B cell (primary cell): ENCODE data around the gene DCBLD1. TPM values are rescaled to one million over a fixed set of nuclear protein-coding genes. Genes with fewer than 3 reads are reported as not detected.

ENCODE experiments used
- ATAC-seq: fragments of 200-7000 bp; cut with Tn5 transposase; one replicate; pipeline ENCODE4 v1.10.0; 2021; ENCODE audit warnings: low read depth, mild to moderate bottlenecking, moderate number of reproducible peaks, moderate library complexity
- CTCF ChIA-PET: fragments of 350-600 bp; sonication (Branson Sonifier 250); formaldehyde crosslinking; loops from one replicate; lab custom pipeline; 2021; ENCODE audit warnings: antibody characterized with exemption, inconsistent platforms; lab: Charles Lee
- POLR2A ChIA-PET: fragments of 350-600 bp; sonication (Branson Sonifier 250); formaldehyde crosslinking; loops from one replicate; lab custom pipeline; 2021; ENCODE audit warnings: antibody characterized with exemption; lab: Charles Lee
- DNase-seq: peaks from one replicate; pipeline ENCODE4 v3.0.0; 2013
- H2AFZ ChIP-seq: 2 replicates; pipeline ENCODE4 v1.6.1; 2012; ENCODE audit warnings: mild to moderate bottlenecking, low read depth, low read length; ENCODE audit not compliant: insufficient read depth, poor library complexity, severe bottlenecking
- H3K27ac ChIP-seq, 2 donors: 1 replicate in 1 of 2; 2 replicates in 1 of 2; pipeline ENCODE4 v1.5.1; 2012 to 2013; ENCODE audit warnings: low read length in 2 of 2, mild to moderate bottlenecking in 2 of 2, moderate library complexity in 1 of 2
- H3K27me3 ChIP-seq, 4 experiments: fragments of 200-600 bp in 1 of 4; sonication (generic) in 1 of 4; replicated peaks in 1 of 4; 1 replicate in 2 of 4; 2 replicates in 2 of 4; pipeline versions ENCODE4 v1.6.1 to v1.7.0; 2013 to 2016; ENCODE audit warnings: low read length in 3 of 4, mild to moderate bottlenecking in 2 of 4, mixed read lengths in 1 of 4, moderate library complexity in 1 of 4; ENCODE audit not compliant: insufficient read depth in 4 of 4, control insufficient read depth in 3 of 4; ENCODE audit errors: control extremely low read depth in 1 of 4
- H3K36me3 ChIP-seq, 2 experiments: replicated peaks in 1 of 2; 1 replicate in 1 of 2; 2 replicates in 1 of 2; pipeline versions ENCODE4 v1.6.1 to v1.7.1; 2013; ENCODE audit warnings: low read length in 1 of 2; ENCODE audit not compliant: insufficient read depth in 2 of 2, control insufficient read depth in 1 of 2; ENCODE audit errors: control extremely low read depth in 1 of 2, extremely low read depth in 1 of 2
- H3K4me1 ChIP-seq, 2 donors: fragments of 200-600 bp in 1 of 2; sonication (generic) in 1 of 2; 1 replicate in 1 of 2; 2 replicates in 1 of 2; pipeline versions ENCODE4 v1.5.1 to v1.6.1; 2013 to 2017; ENCODE audit warnings: low read length in 2 of 2; ENCODE audit not compliant: control insufficient read depth in 2 of 2, insufficient read depth in 2 of 2
- H3K4me2 ChIP-seq: replicated peaks from 2 replicates; pipeline ENCODE3; 2012; ENCODE audit warnings: mild to moderate bottlenecking, low read depth, low read length; ENCODE audit not compliant: poor library complexity, severe bottlenecking
- H3K4me3 ChIP-seq, 5 experiments: fragments of 200-600 bp in 1 of 5; sonication (generic) in 1 of 5; 1 replicate in 3 of 5; 2 replicates in 2 of 5; pipeline versions ENCODE4 v1.5.1 to v1.7.0; 2011 to 2016; ENCODE audit warnings: low read length in 4 of 5, mild to moderate bottlenecking in 4 of 5, low read depth in 2 of 5, control low read depth in 1 of 5, moderate library complexity in 1 of 5; ENCODE audit not compliant: insufficient read depth in 1 of 5; ENCODE audit errors: control extremely low read depth in 1 of 5, extremely low read depth in 1 of 5
- H3K79me2 ChIP-seq: fragments of 200-600 bp; sonication (generic); one replicate; pipeline ENCODE4 v1.6.0; 2016; ENCODE audit warnings: low read length; ENCODE audit not compliant: control insufficient read depth, insufficient read depth
- H3K9ac ChIP-seq: fragments of 200-600 bp; sonication (generic); 2 replicates; pipeline ENCODE4 v1.6.1; 2017; ENCODE audit warnings: mild to moderate bottlenecking, low read length, moderate library complexity
- H3K9me3 ChIP-seq, 3 donors: one replicate each; pipeline versions ENCODE4 v1.6.1 to v1.7.1; 2013; ENCODE audit warnings: low read length in 2 of 3; ENCODE audit not compliant: control insufficient read depth in 2 of 3, insufficient read depth in 1 of 3; ENCODE audit errors: control extremely low read depth in 1 of 3
- H4K20me1 ChIP-seq: 2 replicates; pipeline ENCODE4 v1.6.0; 2012; ENCODE audit warnings: mild to moderate bottlenecking, low read length; ENCODE audit not compliant: insufficient read depth, control insufficient read depth, poor library complexity, severe bottlenecking
- H3K27ac Mint-ChIP-seq: one replicate; pipeline ENCODE4 v1.8.0; 2021; ENCODE audit warnings: mixed read lengths
- H3K27me3 Mint-ChIP-seq: one replicate; pipeline ENCODE4 v1.8.0; 2021; ENCODE audit warnings: mixed read lengths
- H3K4me1 Mint-ChIP-seq: one replicate; pipeline ENCODE4 v1.8.0; 2021; ENCODE audit warnings: mixed read lengths
- H3K4me3 Mint-ChIP-seq: one replicate; pipeline ENCODE4 v1.8.0; 2021; ENCODE audit warnings: mixed read lengths
- H3K9me3 Mint-ChIP-seq: one replicate; pipeline ENCODE4 v1.8.0; 2022; ENCODE audit warnings: mixed read lengths; ENCODE audit not compliant: insufficient read depth
- EZH2 ChIP-seq: IDR thresholded peaks from 2 replicates; pipeline ENCODE4 v1.6.1; 2012; ENCODE audit warnings: borderline replicate concordance, low read depth, mild to moderate bottlenecking, moderate library complexity, low read length; ENCODE audit not compliant: insufficient read depth, poor library complexity, severe bottlenecking
- WGBS: methylation state at CpG from one replicate; pipeline ENCODE4 v1.1.5; 2013; ENCODE audit warnings: missing lambda C conversion rate; ENCODE audit not compliant: insufficient coverage; 5-methylcytosine and 5-hydroxymethylcytosine counted together
- intact Hi-C: fragments of 100-400 bp; cut with micrococcal nuclease; formaldehyde crosslinking; loops from one replicate; pipeline ENCODE4 v1.10.0; 2022
- polyA plus RNA-seq: library from polyadenylated mRNA; depleted of rRNA; stranded (reverse); fragments of >200 nt; gene quantifications from 2 replicates; pipeline ENCODE4 v1.2.3, GENCODE V29; 2012
- total RNA-seq, 2 donors: library from RNA; stranded (reverse); fragments of 120-200 nt in 1 of 2; gene quantifications; 1 replicate in 1 of 2; 2 replicates in 1 of 2; pipeline versions ENCODE4 v1.2.3 to v1.2.4, GENCODE V29; 2013 to 2022
- TF ChIP-seq, protein P1 (sequence below): fragments of 200-600 bp; IDR thresholded peaks from one replicate; pipeline ENCODE4 v1.8.0; 2022; ENCODE audit warnings: antibody characterized with exemption, mild to moderate bottlenecking

The DCBLD1 gene
- total and polyA plus RNA-seq, 2 donors (not counting 1 experiment from before 2014, with no cell fraction given), result 0.21 to 0.37 TPM

DNA sequence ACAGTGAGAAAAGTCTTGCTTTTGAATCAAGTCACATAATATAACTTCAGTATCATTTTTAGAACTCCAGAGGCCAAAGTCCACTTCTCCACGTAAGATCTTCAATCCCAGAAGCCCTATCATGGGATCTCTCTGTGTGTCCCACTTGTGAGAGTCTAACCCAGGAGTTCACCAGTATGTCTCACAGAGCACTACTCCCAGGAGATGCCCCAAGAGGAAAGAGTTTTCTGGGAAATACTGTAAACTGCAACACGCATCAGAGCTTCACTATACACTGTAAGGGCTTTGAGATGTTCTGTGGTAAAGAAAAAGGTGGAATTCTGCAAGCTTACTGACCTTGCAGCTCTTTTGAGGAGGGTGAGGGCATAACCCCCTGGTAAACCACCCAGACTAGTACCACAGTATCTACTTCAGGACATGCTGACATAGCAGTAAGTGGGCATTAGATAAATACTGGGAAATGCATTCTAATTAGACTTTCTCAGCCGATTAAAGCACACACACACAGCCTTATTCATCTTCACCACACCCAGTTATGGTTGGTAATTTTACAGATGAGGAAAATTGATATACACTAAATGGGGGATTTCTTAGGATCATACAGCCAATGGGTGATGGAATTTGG lies 12.3 kb downstream of the DCBLD1 start:
- Mint-ChIP-seq H3K4me3 (no peak overlapping the region), H3K4me1 (no peaks in the 10 kb centered on the region), H3K27ac (no peak overlapping the region), H3K27me3 (peaks cover 2% of the 10 kb centered on the region), H3K9me3 (no peaks in the 10 kb centered on the region)
- TF ChIP-seq, protein P1, sequence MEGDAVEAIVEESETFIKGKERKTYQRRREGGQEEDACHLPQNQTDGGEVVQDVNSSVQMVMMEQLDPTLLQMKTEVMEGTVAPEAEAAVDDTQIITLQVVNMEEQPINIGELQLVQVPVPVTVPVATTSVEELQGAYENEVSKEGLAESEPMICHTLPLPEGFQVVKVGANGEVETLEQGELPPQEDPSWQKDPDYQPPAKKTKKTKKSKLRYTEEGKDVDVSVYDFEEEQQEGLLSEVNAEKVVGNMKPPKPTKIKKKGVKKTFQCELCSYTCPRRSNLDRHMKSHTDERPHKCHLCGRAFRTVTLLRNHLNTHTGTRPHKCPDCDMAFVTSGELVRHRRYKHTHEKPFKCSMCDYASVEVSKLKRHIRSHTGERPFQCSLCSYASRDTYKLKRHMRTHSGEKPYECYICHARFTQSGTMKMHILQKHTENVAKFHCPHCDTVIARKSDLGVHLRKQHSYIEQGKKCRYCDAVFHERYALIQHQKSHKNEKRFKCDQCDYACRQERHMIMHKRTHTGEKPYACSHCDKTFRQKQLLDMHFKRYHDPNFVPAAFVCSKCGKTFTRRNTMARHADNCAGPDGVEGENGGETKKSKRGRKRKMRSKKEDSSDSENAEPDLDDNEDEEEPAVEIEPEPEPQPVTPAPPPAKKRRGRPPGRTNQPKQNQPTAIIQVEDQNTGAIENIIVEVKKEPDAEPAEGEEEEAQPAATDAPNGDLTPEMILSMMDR, result no peak
- TF ChIP-seq EZH2, result no peak
- ATAC-seq, result no peak
- WGBS, result 100% methylated on average over 1 of the region's 3 CpGs
- POLR2A ChIA-PET, result no interaction called here
- no peak for DNase-seq
- Histone ChIP-seq H2AFZ (no peak overlapping the region), H4K20me1 (no peaks in the 10 kb centered on the region), H3K9me3 (no peaks in the 10 kb centered on the region), H3K4me1 (no peaks in the 10 kb centered on the region), H3K27ac (no peak overlapping the region), H3K79me2 (no peaks in the 10 kb centered on the region), H3K27me3 (peaks cover 0 to 3% (median 0%) of the 10 kb centered on the region in 4 experiments), H3K36me3 (no peaks in the 10 kb centered on the region), H3K9ac (no peak overlapping the region), H3K4me3 (no peak overlapping the region), H3K4me2 (no peak overlapping the region)
- CTCF ChIA-PET, result no interaction called here
- intact Hi-C loops, result no loop called here

DNA sequence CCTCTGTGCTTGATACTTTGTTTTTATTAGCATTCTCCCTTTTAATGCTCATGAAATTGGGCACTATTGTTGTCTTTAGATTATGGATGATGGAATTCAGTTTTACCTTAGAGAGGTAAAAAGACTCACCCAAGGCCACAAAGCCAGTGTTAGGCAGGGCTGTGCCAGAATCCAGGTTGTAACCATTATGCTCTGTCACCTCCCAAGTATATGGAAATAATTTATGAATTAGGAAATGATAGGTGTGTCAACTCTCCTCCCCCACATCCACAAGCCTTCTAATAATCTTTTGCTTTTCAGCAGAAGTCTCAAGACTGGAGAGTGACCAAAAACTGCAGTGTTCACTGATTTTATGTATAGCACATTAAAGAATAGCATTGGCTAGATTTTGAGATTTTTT lies 13.0 kb downstream of the DCBLD1 start:
- H3K27ac ChIP-seq, result no peak overlapping the region
- DNase-seq (no peak), ATAC-seq (no peak)
- H3K27ac Mint-ChIP-seq, result no peak overlapping the region
- H3K4me1 Mint-ChIP-seq, result no peaks in the 10 kb centered on the region
- H3K27me3 ChIP-seq, result peaks cover 0 to 3% (median 0%) of the 10 kb centered on the region in 4 experiments
- TF ChIP-seq, protein P1, result no peak
- no peak for TF ChIP-seq EZH2
- no peak overlapping the region for H3K4me3 ChIP-seq
- no peaks in the 10 kb centered on the region for H3K4me1 ChIP-seq
- H2AFZ ChIP-seq, result no peak overlapping the region
- CTCF ChIA-PET, result no interaction called here
- H3K9me3 ChIP-seq, result no peaks in the 10 kb centered on the region
- no peak overlapping the region for H3K9ac ChIP-seq
- H3K9me3 Mint-ChIP-seq, result no peaks in the 10 kb centered on the region
- no peak overlapping the region for H3K4me2 ChIP-seq
- H3K79me2 ChIP-seq, result no peaks in the 10 kb centered on the region
- no peaks in the 10 kb centered on the region for H3K36me3 ChIP-seq
- H3K4me3 Mint-ChIP-seq, result no peak overlapping the region
- POLR2A ChIA-PET, result no interaction called here
- intact Hi-C loops, result no loop called here
- peaks cover 2% of the 10 kb centered on the region for H3K27me3 Mint-ChIP-seq
- H4K20me1 ChIP-seq, result no peaks in the 10 kb centered on the region
